ENCODE data around the gene RNF149.
A peak's percentile ranks its signal among the peaks of the same experiment; 100 is the strongest.
"Not testable (repeated sequence)": the region's sequence is repeated elsewhere in the genome, so short reads cannot be mapped to it uniquely, and the experiment has no call there.

RNF149 gene

DNA sequence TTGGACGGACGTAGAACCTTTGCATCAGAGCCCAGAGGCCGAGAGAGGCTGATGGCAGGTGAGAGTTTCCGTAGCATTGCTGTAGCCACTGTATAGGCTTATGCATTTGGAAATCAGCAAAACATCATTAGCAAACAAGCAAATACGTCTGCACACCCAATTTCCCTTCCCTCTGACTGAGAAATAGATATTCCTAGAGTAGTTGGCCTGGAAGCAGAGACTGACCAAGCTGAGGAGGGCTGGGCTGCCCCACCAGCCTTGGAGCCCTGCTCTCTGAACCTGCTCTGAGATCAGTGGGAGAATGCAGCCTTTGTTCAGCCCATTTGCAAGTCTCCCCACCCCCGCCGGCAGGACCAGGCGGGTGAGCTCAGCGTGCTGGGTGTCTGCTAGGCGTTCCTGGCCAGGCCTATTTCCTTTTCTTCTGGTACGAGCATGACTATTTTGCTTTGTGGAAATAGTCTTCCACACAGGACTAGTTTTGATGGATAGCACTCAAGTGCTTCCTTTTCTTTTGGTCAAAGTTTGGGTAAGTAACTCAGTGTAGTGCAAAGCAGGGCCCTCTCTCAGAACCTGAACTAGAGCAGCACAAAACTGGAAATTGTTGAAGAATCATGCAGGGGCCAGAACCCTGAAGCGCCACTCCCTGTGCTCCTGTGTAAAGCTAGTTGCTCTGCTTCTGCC, 21.9 kb upstream of the RNF149 start:
- DNase-seq (ENCODE audit: low spot score) = peak; percentile 50

DNA sequence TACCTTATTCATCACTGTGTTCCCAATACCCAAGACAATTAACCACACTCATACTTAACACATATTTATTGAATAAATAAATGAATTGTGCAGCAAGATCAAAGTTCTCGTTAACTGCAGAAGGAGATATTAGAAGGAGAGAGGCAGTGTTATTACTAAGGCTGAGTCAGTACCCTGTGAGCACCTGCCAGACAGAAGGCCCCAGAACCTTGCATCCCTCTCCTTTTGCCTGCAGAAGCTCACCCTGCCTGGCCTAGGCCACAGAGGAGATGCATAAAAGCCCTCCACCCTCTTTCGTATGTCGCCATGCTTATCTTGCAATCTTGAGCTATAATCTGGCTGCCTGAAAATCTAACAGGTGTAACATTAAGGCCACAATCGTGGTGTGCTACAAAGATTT, 20.5 kb upstream of the RNF149 start:
- no peak for DNase-seq (ENCODE audit: low spot score)

DNA sequence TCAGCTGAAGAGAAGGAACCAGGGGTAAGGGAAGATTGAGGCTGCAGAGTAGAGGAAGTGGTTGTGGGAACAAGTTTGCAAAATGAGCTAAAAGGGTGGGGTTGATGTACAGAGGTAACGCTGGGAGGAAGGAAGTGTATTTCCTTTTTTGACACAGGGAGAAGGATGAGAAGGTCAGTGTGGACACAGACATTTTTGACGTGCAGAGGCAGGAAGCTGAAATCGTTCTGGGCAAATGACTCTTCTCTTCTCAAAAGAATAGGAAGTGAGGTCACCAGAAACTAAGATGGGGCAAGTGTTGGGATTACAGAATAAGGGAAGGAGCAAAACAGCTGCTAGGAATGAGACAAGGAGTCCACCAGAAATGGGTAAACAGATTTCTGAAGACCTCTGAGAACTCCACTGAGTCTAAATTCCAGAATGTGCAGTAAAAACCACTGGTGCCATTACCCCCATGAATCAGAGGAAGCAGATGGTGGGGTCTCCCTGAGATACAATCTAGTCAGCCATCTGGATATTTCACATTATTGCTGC, 20.0 kb upstream of the RNF149 start:
- DNase-seq (ENCODE audit: low spot score) = no peak

DNA sequence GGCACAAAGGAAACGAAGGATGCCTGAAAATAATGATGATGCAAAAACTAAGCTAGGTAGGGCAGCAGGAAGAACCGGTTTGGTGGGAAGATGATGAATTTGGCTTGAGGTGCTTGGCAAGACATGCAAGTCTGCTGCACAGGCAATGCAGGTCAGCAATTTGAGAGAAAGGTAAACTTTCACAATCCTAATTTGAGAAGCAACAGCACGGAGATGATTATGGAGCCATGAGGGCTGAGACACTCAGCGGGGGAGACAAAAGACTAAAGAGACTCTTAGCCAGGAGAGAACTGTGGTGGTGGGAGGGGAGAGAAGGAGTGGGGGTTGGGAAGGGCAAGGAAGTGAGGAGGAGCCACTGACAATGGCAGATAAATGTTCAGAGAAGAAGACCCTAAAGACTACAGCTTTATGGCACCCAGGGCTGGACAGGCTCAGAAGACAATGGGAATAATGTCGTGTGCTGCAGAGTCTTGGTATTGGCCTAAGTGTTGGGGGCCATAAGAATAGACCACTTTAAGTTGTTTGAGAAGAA, 19.4 kb upstream of the RNF149 start:
- no peak for DNase-seq (ENCODE audit: low spot score)

DNA sequence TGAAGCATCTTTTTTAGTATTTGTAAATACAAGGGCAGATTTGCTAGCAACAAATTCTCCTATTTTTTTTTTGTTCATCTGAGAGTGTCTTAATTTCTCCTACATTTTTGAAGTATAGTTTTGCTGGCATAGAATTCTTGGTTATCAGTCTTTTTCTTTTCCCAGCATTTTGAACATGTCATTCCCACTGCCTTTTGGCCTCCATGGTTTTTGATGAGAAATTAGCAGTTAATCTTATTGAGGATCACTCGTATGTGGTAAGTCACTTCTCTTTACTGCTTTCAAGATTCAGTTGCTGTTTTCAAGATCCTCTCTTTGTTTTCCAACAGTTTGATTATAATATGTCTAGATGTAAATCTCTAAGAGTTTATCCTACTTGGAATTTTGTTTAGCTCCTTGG, 16.9 kb upstream of the RNF149 start:
- no peak for DNase-seq (ENCODE audit: low spot score)

DNA sequence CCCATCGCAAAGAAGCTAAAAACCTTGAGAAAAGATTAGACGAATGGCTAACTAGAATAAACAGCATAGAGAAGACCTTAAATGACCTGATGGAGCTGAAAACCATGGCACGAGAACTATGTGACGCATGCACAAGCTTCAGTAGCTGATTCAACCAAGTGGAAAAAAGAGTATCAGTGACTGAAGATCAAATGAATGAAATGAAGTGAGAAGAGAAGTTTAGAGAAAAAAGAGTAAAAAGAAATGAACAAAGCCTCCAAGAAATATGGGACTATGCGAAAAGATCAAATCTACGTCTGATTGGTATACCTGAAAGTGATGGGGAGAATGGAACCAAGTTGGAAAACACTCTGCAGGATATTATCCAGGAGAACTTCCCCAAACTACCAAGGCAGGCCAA, 8.1 kb upstream of the RNF149 start:
- not testable (repeated sequence) for DNase-seq (ENCODE audit: low spot score)

DNA sequence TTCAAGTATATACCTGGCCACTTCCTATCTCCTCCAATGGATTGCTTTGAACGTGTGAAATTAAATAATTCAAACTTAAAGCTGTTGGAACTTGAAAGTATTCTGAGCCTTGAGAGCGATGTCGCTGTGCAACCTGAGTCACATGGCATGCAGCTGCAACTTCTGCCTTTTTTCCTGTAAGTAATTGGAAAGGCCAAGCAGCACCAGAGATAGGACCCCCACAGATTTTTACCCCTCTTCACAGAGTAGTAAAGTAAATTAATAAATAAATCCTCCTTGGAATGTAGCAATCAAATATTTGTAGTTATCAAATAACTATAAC, 3.2 kb upstream of the RNF149 start:
- no peak for DNase-seq (ENCODE audit: low spot score)

DNA sequence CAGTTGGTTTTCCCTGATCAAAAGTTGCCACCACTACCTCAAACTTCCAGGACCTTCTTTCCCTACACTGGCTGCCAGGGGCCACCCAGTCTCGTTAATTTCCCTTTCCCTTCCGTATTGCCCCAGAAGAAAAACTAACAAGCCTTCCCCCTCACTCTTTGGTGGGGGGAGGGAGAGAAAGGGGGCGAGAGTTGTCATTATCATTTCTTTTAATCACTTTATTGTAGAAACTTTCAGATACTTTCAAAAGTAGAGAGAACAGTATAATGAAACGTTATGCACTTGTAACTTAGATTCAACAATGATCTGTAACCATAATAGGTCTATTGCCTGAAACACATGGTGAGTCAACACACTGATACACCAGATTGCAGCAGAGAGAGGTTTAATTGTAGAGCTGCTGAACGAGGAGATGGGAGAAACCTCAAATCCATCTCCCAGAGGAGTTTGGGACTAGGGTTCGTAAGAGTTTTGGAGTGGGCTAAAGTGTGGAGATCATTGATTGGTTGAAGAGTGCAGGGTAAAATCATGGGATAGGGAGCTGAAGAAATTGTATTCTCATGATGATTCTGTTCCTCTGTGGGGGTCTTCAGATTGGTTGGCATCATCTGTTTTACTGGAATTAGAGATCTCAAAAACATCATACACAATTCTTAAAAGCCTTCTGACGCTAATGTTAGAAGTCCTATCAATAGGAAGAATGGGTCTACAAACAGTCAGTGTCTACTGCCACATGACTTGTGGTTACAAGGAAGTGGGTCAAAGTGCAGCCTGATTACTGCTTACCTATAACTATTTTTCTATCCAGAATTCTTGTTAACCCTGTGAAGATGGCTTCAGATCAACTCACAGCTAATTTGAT, 2.6 kb upstream of the RNF149 start:
- DNase-seq (ENCODE audit: low spot score) = no peak

DNA sequence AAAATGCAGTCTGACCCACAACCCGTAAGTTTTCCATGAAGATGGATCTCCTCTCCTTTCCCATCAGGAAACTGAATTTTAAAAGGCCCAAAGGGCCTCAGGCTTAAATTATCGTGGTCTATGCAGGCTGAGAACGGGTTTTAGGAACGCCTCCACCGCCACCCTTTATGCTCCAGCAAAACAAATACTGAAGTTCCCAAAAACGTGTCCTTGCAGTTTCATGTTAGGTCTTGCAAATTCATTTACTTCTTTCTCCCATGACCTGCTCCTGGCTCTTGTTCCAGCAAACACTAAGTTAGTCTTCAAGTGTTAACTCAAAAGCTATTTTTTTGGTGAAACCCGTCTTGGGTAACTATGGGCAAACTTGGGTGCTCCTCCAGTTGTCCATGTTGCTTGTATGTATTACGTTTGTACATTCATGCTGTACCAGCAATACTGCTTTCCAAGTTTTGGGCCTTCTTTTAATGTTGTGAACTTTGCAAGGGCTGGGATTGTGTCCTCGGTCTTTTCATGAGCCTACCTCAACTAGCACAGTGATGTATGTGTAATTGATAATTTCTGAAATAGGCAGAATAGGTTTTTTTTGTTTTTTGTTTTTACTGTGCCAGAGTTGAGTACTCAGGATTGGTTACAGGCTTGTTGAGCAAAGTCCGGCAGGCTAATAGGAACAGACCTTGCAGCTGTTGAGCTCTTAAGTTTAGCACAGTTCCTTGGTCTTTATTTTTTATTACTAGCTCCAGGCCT, 1.8 kb upstream of the RNF149 start:
- no peak for DNase-seq (ENCODE audit: low spot score)

DNA sequence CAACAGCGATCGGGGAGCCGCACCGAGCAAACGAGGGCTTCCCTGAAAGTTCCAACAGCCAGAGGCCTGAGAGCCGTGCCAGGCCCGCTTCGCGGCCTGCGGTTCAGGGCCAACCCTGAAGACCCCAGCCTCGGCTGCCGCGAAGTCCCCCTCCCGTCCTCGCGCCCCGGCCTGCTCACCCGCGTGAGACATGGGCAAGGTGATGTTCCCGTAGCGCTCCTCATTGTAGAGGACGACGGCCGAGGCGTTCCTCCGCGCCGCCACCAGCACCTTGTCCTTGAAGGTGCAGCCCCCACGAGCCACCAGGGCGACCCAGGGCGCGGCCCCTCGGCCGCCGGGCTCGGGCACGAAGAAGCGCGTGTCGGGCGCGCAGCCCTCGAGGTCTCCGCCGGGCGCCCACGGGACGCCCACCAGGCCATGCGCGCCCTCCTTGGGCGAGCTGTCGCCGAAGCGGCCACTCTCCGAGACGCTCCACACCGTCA, 510 bp downstream of the RNF149 start:
- no peak for DNase-seq (ENCODE audit: low spot score)

DNA sequence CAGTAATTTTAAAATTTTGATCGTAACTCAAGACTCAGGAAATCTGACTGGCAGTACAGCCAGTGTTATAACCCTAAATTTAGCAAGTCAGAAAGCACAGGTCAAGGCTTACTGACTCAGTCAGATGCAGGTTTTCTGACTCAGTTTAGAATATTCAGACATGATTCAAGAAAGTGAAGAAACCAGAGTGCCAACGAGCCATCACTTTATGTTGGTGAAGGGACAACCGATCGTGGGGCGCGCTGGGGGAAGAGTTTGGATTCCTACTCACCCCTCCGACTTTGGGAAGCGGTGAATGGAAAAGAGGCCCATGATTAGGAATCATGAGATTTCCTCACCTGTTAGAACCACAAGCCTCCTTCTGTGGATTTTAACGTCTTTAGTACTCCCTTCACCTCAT, 998 bp downstream of the RNF149 start:
- DNase-seq (ENCODE audit: low spot score) = no peak

DNA sequence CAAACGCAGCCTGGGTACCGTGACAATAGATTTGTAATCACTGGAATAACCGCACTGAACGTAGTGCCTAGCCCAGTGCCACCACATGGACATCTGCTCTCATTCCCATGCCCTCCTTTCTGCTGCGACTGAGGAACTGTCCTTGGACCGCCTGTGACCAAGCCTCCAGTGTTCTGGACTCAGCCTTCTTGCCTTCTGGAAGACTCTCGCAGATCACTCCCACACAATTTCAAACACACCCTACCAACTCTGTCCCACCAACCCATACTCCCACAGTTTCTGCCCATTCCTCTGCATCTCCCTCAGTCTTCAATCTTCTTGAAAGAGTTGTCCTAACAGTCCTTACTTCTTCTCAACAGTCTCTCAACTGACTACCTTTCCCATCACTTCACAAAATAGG, 2.1 kb downstream of the RNF149 start:
- DNase-seq (ENCODE audit: low spot score) = no peak

DNA sequence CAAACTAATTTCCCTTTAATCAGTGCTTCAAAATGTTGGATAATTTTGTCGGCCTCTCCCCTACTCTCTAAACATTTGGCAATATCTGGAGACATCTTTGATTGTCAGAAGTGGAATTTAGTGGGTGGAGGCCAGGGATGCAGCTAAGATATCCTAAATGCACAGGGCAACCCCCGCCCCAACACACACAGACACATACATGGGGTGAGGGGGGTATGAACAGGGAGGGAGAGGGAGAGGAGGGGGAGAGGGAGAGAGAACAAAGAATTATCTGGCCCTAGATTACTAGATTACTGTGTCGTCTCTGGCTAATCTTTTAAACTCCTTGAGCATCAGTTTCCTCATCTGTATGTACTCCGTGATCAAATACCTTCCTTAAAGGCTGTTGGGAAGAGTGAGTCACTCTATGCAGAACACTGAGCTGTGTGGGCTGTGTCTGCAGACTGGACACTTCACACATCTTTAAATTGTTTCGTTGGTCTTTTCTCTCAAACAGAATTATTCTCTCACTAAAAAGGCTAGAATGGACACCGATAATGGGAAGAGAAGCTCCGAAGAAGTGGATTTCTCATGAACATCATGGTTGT, 2.9 kb downstream of the RNF149 start:
- DNase-seq (ENCODE audit: low spot score) = no peak

DNA sequence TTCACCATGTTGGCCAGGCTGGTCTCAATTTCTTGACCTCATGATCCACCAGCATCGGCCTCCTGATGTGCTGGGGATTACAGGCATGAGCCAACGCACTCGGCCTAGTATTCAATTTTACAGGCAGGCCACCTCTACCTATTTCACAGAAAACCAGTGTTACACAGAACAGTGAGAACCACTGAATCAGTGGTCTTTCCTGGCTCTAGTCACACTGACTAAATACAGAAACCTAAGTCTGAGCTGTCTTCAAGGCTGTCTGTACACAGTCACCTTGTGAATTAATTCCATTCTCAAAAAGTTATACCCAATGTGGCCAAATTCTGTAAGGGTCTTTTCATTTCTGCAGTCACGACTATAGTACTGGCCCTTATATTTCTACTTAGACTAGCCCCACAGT, 3.5 kb downstream of the RNF149 start:
- DNase-seq (ENCODE audit: low spot score) = no peak

DNA sequence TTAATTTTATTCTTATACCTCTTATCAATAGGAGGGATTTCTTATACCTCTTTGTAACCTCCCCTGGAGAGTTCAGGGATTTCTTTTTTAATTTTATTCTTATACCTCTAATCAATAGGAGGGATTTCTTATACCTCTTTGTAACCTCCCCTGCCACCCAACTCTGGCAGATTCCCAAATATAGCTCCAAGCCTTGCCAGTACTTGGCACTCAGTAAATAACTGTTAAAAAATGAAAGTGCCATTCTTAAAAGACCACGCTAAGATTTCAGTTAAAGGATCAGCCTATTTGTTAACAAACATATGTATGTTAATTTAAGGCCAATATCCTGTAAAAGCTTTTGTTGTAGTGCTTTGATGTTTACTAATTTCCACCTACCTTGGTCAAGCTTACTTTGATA, 4.8 kb downstream of the RNF149 start:
- DNase-seq (ENCODE audit: low spot score) = no peak

DNA sequence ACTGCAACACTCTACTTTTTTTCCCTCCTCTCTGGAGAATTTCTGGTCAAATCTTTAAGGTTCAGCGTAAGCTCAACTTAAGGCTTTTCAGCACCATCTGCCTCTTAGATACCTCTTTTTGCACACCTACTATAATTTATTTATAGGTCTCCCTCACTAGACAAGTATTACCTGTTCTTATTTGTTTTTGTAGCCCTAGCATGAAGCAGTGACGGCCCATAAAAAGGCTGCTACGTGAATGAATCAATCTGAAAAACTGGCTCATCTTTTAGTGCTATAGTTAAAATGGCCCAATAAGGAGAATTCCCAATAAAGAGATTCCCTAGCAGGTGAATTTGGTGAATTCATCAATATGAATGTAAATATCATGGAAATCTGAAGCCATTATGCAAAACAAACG, 6.5 kb downstream of the RNF149 start:
- no peak for DNase-seq (ENCODE audit: low spot score)

DNA sequence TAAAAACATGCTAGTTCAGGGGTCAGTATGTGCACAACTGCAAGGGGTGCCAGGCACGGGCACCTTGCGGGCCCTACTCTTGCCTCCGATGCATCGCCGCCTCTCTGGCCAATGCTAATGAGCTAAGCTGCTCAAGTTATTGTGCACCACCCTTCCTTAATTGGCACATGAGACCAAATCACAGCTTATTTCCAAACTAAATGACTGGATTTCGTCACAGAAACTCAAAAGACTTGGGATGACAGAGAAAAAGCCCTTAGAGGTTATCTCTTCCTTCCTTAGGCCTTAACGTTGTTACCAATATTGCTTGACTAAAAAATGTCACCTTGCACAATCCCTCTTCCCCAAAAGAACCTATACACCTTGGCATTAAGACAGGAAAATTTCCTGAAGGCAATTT, 7.7 kb downstream of the RNF149 start:
- DNase-seq (ENCODE audit: low spot score) = no peak

DNA sequence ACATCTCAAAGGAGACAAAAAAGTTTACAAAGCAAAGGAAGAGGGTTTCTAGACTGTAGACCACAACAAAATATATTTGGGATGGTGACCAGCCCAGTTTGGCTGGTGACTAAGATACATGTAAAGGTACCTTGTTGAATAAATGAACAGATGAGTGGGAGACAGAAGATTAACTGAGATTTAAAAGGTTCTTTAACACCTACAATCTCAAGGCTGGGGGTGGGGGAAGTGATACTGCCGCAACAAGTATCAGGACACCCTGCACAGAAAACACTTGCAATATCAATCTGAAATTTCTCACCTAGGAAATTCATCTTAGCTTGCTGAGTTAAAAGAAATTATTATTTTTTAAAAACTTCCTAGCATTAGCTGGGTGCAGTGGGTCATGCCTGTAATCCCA, 8.3 kb downstream of the RNF149 start:
- DNase-seq (ENCODE audit: low spot score) = no peak

DNA sequence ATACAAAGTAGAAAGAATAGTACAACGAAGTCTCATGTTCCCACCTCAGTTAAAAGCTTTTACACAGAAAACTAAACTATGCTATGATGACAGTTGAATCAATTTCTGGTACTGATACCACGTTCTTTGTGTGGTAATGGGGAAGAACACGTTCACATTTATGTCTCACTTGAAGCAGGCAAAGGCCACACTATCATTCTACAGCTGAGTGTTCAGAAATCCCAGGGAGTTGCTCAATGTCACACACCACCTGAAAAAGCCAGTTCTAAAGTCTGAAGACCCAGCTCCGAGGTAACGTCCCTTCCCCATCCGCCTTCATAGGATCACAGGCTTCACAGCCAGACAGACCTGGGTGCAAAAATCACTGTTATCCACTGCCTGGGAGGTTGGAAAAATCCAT, 8.9 kb downstream of the RNF149 start:
- DNase-seq (ENCODE audit: low spot score) = no peak

DNA sequence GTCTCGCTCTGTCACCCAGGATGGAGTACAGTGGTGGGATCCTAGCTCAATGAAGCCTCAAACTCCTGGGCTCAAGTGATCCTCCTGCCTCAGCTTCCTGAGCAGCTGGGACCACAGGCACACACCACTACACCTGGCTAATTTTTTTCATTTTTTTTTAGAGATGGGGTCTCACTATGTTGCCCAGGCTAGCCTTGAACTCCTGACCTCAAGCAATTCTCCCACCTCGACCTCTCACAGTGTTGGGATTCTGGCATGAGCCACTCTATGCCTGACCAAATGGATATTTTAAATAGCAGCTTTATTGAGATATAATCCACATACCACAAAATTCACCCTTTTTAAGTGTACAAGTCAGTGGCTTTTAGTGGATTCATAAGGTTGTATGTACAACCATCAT, 11.1 kb downstream of the RNF149 start:
- DNase-seq (ENCODE audit: low spot score) = no peak

DNA sequence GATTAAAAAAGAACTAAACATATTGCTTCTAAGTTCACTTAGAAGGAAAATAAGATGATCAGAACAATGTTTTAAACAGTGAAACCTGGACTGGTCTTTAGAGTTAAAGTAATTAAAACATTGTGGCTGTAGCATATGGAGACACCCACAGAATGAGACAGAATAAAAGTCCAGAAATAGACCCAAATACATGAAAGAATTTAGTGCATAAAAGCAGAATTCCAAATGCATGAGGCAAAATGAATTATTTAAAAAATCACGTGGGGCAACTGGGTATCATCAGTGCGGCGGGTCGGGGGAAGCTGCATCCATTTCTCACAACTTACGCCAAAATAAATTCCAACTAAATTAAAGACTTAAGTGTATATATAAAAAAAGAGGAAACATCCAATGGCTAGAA, 12.1 kb downstream of the RNF149 start:
- DNase-seq (ENCODE audit: low spot score) = no peak

DNA sequence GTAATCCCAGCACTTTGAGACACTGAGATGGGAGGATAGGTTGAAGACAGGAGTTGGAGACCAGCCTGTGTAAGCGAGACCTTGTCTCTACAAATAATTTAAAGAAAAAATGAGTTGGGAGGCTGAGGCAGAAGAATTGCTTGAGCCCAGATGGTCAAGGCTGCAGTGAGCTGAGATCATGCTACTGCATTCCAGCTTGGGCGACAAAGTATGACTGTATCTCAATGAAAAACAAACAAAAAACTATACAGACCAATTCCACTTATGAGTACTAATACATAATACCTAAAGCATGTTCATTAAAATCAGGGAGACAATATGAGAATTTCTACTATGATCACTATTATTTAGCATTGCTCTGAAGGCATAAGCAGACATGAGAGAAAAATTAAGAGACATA, 12.6 kb downstream of the RNF149 start:
- DNase-seq (ENCODE audit: low spot score) = no peak

Data from SW480 (cell line).